ENCODE measurements around the gene ARAF.

- TF ChIP-seq CTCF (IDR thresholded peaks at IDR 0.05) (peak in 1 of 4 experiments; percentile 28), POLR2AphosphoS5 (IDR thresholded peaks at IDR 0.05) (no peak), POLR2A (IDR thresholded peaks at IDR 0.05) (no peak), EP300 (IDR thresholded peaks at IDR 0.05) (no peak)
Measured at GRCh38 chrX:47568656-47569295, 7.8 kb downstream of the ARAF start.

Measured in gastroesophageal sphincter (tissue), 3 donors.